HG02798 (cell line): ENCODE results near the gene POLR2F.
"Not testable (repeated sequence)": the region's sequence is repeated elsewhere in the genome, so short reads cannot be mapped to it uniquely, and the experiment has no call there.

Experiments
- ATAC-seq: cut with Tn5 transposase; IDR thresholded peaks from one replicate; pipeline ENCODE4 v1.9.1; 2021; ENCODE audit warnings: mild to moderate bottlenecking; ENCODE audit not compliant: unreplicated experiment, poor library complexity

POLR2F gene

GRCh38 chr22:37976022-37976421, 22.5 kb downstream of the POLR2F start:
- not testable (repeated sequence) for ATAC-seq

DNA sequence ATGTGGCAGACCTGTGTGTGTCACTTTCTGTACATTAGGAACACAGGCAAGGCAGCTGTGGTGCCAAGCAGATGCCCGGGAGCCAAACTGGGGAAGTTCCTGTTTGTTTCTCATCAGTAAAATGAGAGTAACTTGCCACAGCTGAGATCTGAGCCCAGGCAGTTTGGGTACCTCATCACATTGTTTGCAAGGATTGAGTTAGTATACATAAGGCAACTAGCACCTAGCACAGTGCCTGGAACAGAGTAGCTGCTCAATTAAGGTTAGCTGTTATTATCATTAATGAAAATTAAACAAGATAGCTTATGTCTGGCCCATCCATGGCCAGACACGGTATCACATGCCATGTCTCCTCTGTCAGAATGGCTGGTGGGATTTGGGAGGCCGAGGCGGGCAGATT, 23.0 kb downstream of the POLR2F start:
- ATAC-seq, result no peak

GRCh38 chr22:37979782-37980181, 26.3 kb downstream of the POLR2F start:
- ATAC-seq, result no peak

DNA sequence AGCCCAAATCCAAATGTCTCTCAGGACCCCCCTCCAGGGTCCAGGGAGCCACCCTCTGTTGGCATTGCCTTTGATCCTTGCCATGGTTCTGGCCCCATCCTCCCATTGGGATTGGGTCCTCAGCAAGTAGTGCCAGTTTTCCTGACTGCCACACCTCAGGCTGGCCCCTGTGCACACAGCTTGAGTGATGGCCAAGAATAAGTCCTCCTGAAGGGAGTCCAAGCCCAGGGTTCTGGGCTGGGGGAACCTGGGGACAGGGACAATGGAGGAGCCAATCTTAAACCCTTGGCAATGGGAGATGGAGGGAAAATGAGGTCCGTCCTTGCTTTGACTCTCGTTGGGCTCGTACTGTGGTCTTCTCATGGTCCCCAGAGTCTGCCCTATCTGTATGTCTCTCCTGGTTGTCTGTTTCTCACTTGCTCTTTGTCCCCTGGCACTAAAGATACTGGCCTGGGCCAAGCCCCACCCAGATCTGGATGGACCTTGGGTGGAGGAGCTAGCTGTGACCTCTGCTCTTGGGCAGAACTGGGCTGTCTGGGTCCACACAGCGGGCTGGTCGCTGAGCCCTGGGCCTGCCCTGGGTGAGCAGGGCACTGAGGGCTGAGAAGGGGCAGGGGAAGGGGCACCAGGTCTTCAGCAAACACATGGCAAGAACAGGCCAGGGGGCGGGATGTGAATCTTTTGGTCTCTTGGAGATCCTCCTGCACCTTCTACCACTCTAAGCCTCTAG, 27.9 kb downstream of the POLR2F start:
- ATAC-seq, result no peak

GRCh38 chr22:37982151-37982785, 28.8 kb downstream of the POLR2F start:
- ATAC-seq, result no peak

DNA sequence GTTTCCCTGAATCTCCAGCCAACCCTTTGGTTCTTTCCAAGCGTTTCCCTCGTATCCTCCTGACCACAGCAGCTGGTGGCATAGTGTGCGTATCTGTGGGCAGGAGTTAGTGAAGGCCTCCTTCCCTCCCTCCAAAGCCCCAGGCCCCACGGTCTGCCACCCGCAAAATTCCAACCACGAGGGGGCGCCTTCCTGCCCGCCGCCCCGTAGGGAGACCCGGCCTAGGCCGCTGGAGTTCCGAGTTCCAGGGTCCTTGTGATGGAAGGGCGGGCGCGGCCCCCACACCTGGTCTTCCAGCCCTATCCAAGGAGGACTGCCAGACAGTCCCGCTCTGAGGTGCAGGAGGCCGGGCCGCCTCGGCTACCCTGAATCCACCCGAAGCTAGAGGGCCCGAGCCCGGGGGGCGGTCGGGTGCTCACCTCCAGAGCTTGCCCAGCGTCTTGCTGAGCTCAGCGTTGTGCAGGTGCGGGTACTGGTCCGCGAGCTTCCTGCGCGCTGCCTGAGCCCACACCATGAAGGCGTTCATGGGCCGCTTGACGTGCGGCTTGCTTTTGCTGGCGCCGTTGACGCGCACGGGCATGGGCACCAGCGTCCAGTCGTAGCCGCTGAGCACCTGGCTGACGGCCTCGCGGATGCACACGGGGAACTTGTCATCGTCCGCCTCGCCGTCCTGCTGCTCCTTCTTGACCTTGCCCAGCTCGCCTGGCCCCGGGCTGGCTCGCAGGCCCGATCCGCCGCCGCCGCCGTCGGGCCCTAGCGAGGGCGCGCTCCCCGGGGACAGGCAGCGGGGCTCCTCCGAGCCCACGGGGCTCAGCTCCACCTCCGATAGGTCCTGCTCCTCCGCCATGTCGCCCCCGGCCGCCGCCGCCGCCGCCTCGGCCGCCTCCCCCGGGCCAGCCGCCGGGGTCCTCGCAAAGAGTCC, 29.7 kb downstream of the POLR2F start:
- ATAC-seq, result no peak

DNA sequence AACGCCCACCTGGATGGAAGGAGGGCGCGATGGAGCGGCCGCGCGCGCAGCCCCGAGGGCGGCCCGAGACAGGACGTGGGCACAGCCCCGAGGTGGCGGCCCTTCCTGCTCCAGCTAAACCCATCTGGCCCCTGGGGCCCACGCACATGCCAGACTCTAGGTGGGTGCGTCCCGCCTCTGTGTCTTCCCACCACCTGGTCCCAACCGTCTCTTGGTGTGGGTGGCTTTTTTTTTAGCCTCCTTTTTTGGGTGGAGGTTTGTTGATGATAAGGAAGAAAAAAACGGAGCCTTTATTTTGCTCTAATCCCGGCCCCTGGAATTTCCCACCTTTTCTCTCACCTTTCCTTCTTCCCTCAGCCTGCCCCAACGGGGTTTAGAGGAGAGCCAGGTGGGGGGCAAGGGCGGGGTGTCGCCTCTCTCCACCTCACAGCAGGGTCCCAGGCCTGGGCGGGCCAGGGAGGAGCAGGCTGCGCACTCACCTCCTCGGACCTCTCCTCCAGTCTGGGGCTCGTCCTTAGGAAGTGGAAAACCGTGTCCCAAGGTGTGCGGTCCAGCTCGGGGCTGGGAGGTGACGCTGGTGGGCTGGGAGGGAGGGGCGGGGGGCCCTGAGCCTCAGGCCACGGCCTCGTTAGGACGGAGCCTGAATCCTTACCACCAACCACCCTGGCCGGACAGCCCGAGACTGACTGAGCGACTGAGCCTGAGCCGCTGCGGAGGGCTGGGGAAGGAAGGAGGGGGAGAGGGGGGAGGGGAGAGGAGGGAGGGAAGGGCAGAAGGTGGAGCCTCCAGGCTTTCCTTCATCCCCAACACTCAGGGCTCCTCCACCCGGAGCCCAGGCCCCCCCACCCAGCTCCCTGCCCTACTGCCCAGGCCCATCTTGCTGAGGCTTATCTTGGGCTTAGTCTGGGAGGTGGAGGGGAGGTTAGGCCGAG, 30.6 kb downstream of the POLR2F start, which contains the start of gene SOX10:
Gene SOX10, minus strand, starts transcription at position 696 of the 932 bp plus-strand sequence. CDS start 771 bp downstream, outside the sequence.
- ATAC-seq, result no peak

DNA sequence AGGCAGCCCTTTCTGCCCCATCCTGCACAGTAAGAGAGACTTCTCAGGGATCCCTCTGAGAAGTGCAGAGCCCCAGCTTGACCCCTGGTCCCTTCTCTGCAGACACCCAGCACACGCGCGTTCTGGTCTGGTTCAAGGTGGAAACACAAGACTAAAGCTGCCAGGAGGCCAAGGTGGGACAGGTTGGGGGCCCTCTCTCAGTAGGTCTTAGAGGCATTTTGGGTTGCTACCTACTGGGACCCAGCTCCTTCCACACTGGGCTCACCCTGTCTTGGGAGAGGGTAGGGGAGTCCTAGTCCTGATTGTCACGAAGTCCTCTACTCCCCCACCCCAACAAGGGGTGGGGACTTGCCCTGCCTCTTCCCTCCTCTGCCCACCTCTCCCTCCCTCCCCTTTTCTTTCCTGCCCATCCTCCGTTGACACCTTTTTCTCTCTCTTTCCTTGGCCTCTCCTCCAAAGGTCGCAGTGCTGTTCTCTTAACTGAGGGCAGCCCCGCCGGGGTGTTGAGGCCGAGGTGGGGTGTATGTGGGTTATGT, 31.6 kb downstream of the POLR2F start:
- ATAC-seq, result no peak

GRCh38 chr22:37985751-37986281, 32.3 kb downstream of the POLR2F start:
- ATAC-seq, result no peak

DNA sequence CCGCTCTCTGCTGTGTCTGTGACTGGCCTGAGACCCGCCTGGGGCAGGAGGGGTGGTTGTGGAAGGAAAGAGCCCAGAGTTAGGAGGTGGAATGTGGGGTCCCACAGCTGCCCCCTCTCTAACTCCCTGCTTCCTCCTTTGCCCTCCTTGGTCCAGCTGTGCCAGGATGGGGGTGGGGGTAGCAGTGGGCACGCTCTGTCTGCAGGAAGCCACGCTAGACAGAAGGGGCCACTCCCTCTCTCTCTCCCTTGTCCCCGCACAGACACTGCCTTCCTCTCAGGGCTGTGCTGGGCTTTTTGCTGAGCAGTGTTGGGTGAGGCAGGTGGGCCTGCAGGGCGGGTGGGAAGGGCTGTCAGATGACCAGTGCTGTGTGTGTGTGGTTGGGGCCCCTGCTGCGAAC, 32.9 kb downstream of the POLR2F start:
- no peak for ATAC-seq

DNA sequence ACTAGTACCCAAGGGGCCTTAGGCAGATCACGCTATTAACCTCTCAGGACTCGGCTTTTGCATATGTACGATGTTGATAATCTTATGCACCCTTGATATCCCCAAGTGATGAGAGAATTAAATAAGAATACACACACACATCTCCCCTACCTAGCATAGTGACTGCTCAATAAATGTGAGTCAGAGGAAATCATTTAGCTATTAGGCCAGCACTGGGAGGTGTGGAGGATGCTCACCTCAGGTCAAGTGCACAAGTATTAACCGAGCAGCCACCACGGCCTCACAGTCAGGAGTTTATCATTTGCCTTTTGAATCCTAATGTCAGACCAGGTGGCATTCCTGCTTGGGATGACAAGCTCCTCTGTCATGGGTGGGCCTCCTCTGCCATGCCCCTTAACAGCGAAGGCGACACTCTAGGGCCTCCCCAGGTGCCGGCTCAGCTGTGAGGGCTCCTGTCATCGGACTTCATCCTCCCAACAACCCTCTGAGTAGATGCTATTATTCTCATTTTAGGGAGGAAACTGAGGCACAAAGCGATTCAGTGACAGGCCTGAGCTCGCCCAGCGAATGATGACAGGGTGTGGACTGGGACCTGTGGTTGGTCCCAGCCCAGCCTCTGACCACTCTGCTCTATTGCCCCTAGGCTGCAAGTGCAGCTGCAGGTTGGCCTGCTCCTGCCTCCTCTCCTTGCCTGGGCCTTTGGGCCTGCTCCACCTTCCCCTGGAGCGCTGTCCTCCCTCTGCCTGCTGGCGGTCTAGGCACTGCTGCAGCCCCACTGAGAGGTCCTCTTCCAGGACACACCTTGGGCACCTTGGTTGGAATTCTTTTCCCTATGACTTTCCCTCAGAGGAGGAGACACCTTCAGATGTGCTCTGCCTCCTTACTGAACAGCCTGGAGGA, 35.9 kb downstream of the POLR2F start:
- ATAC-seq, result no peak

DNA sequence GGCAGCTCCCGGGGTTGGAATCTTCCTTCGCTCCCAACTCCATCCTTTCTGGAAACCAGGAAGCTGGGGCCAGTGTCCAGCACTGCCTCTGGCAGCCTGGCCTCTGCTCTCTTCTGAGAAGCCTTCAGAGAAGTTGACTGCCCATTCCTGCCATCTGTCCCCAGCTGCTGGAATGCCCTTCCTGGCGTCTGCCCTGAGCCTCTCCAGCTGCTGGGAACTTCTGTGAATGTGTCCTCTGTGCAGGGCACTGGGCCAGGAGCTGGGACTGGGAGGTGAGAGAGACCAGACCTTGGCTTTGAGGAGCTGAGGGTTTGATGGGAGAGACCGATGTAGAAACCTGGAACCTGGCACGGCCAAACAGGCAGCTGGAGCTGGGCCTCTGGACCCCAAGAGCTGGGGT, 36.8 kb downstream of the POLR2F start:
- no peak for ATAC-seq

DNA sequence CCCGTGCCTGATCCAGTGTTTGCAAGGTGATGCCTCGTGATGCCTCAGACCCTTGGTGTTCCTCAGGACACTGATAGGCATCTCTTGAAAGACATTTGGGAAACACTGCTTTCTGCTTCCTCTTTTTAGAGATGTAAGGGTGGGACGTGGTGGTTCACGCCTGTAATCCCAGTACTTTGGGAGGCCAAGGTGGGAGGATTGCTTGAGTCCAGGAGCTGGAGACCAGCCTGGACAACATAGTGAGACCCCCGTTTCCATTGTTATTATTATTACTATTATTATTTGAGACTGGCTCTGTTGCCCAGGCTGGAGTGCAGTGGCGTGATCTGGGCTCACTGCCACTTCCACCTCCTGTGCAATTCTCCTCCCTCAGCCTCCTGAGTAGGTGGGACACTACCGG, 37.4 kb downstream of the POLR2F start:
- no peak for ATAC-seq

DNA sequence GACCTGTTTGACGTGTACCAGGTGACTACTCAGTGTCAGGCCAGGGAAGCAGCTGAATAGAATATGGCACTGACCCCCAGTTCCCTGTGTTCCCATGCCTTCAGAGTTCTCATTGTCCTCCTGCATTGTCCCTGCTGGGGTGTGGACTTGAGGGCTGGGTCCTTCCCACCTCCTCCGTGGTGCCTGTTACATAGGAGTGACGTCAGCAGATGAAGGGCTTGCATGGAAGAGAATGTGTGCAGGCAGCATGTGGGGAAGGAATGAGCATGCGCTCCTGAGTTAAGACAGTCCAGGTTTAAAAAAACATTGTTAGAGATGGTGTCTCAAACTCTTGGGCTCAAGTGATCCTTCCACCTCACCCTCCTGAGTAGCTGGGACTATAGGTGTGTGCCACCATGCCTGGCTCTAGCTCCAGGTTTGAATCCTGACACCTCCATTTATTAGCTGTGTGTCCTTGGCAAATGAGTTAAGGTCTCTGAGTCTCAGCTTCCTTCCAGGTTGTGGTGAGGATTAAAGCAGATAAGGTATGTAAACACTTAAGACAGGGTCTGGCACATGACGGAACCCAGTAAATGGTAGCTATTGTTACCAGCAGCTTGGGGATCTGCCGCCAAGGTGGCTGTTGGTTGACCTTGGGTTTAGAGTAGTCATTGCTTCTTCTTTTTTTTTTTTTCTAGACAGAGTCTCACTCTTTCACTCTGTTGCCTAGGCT, 38.4 kb downstream of the POLR2F start:
- no peak for ATAC-seq

- ATAC-seq, result no peak
These were observed 40.5 kb downstream of the POLR2F start for GRCh38 chr22:37994049-37994448.

- no peak for ATAC-seq
These were observed 41.5 kb downstream of the POLR2F start for GRCh38 chr22:37994982-37995381.

- ATAC-seq, result no peak
These were observed 42.0 kb downstream of the POLR2F start for GRCh38 chr22:37995460-37995859.

GRCh38 chr22:37996079-37996478, 42.6 kb downstream of the POLR2F start:
- ATAC-seq, result no peak
